ENCODE measurements around the gene PRLH. TPM values are rescaled to one million over a fixed set of nuclear protein-coding genes. Genes with fewer than 3 reads are reported as not detected.

Gene PRLH
- total RNA-seq, 1 experiment from 2014 or later = not detected

- DNase-seq (ENCODE audit: low read depth) = no peak
These were observed 1.7 kb upstream of the PRLH start for GRCh38 chr2:237564526-237565131.

GRCh38 chr2:237565974-237566373 is 400 bp upstream of the PRLH start:
- DNase-seq (ENCODE audit: low read depth) = no peak

- no peak for DNase-seq (ENCODE audit: low read depth)
These were observed 1.1 kb downstream of the PRLH start for GRCh38 chr2:237567276-237568029.

- DNase-seq (ENCODE audit: low read depth) = no peak
These were observed 1.8 kb downstream of the PRLH start for GRCh38 chr2:237568121-237568660.

GRCh38 chr2:237569041-237569440 is 2.7 kb downstream of the PRLH start:
- DNase-seq (ENCODE audit: low read depth) = no peak

GRCh38 chr2:237569896-237570295 is 3.5 kb downstream of the PRLH start:
- DNase-seq (ENCODE audit: low read depth) = no peak

- DNase-seq (ENCODE audit: low read depth) = no peak
These were observed 4.5 kb downstream of the PRLH start for GRCh38 chr2:237570776-237571335.

GRCh38 chr2:237571551-237571950 is 5.2 kb downstream of the PRLH start:
- no peak for DNase-seq (ENCODE audit: low read depth)

GRCh38 chr2:237572021-237572741 is 5.8 kb downstream of the PRLH start:
- peak; percentile 86 for DNase-seq (ENCODE audit: low read depth)

- DNase-seq (ENCODE audit: low read depth) = peak; percentile 20
These were observed 6.3 kb downstream of the PRLH start for GRCh38 chr2:237572742-237573101.

GRCh38 chr2:237573721-237574415 is 7.5 kb downstream of the PRLH start:
- DNase-seq (ENCODE audit: low read depth) = no peak

- no peak for DNase-seq (ENCODE audit: low read depth)
These were observed 8.1 kb downstream of the PRLH start for GRCh38 chr2:237574467-237574866.

- DNase-seq (ENCODE audit: low read depth) = no peak
These were observed 8.8 kb downstream of the PRLH start for GRCh38 chr2:237574894-237575868.

- DNase-seq (ENCODE audit: low read depth) = no peak
These were observed 9.8 kb downstream of the PRLH start for GRCh38 chr2:237575869-237576862.

- no peak for DNase-seq (ENCODE audit: low read depth)
These were observed 10.6 kb downstream of the PRLH start for GRCh38 chr2:237576974-237577373.

- DNase-seq (ENCODE audit: low read depth) = no peak
These were observed 11.1 kb downstream of the PRLH start for GRCh38 chr2:237577458-237577857.

GRCh38 chr2:237577956-237578870 is 11.8 kb downstream of the PRLH start:
- DNase-seq (ENCODE audit: low read depth) = no peak

GRCh38 chr2:237581326-237581725 is 15.0 kb downstream of the PRLH start:
- no peak for DNase-seq (ENCODE audit: low read depth)
